GM08714 (cell line): Measurements from ENCODE around the gene DHFR.
"Not testable (repeated sequence)": the region's sequence is repeated elsewhere in the genome, so short reads cannot be mapped to it uniquely, and the experiment has no call there.

Experiments used
- H3K4me3 ChIP-seq: fragments of 200-500 bp; sonication (Bioruptor generic); 2 replicates; pipeline ENCODE4 v1.5.1; 2014; ENCODE audit warnings: mild to moderate bottlenecking, low read length, inconsistent platforms
- ZNF274 ChIP-seq: IDR thresholded peaks from 2 replicates; pipeline ENCODE4 v1.6.1; 2012; ENCODE audit warnings: mild to moderate bottlenecking, low read depth, low read length

The DHFR gene

DNA sequence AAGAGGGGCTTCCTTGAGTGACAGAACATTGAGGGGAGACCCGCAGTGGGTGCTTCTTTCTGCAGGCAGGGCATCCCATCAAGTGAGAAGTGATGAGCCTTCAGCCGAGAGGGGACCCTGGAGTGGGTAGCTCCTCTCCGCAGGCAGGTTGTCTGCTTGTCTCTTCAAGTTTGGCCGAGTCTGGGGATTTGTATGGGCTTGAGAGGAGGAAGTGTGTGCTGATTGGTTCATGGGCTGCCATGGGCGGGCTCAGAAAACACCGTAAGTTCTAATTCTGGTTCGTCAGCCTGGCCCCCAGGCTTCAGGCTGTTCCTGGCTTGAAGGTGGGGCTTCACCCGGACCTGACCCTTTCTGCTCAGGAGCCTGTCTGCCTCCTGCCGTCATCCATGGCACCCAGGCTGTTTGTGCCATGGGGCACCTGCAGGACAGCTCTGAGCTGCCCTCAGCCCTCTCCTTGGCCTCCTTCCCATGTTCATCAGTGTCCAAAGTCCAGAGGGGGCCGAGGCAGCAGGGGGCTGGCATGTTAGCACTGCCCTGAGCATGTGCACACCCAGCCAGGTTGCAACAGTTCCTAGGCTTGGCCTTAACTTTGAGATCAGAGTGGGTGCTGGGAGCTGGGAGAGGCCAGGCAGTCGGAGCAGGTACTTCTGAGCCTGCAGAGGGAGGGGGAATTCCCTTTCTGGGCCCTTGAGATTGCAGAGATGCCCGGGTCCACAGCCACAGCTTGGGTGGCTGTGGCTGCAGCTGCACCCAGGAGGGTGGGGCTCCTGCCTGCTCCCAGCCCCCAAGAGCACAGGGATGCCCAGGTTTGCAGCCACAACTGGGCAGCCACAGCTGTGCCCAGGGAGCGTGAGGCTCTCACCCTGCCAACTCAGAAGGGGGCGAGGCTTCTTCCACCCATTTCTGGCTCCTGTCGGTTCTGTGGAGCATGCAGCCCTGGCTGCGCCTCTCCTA lies 13.5 kb upstream of the DHFR start:
- H3K4me3 ChIP-seq = no peak overlapping the region
- no peak for TF ChIP-seq ZNF274

DNA sequence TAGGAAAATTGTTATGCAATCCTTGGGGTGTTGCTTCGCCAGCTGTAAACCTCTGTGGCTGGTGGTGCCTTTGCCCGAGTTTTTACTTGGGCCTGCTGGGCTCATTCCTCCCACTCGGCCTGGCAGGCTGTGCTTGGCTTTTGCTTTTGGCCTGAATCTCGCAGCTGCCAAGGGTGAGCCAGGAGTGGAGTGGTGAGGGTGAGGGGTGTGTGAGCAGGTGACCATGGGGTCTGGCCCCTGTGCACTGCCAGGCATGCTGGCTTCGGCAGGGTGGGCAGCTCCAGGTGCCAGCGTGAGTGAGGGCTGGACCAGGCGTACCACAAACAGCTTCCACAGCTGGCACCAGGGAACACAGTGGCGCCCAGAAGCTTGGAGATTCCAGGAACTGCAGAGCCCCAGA lies 12.6 kb upstream of the DHFR start:
- no peak for TF ChIP-seq ZNF274

DNA sequence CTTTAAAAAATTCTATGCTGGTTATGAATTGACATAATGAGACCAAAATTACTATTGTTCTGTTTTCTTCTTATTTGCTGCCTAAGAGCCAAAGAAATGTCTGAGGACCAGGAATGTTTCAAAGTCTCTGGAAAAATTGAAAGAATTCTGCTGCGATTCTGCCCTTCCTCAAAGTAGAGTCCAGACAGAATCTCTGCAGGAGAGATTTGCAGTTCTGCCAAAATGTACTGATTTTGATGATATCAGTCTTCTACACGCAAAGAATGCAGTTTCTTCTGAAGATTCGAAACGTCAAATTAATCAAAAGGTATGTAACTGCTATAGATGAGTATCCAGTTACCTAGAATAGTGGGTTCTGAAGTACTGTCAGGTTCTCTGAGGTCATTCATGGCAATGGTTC lies 10.3 kb upstream of the DHFR start:
- H3K4me3 ChIP-seq = no peak overlapping the region
- TF ChIP-seq ZNF274 = no peak

More for the DNA sequence above, 12.6 kb upstream of the DHFR start:
- no peak overlapping the region for H3K4me3 ChIP-seq

GRCh38 chr5:80662108-80662507 lies 7.3 kb upstream of the DHFR start:
- TF ChIP-seq ZNF274 = no peak
- H3K4me3 ChIP-seq = no peak overlapping the region

- H3K4me3 ChIP-seq = not testable (repeated sequence)
Measured at GRCh38 chr5:80660661-80661060, 5.9 kb upstream of the DHFR start.

GRCh38 chr5:80659106-80659505 lies 4.3 kb upstream of the DHFR start:
- no peak for TF ChIP-seq ZNF274
- no peak overlapping the region for H3K4me3 ChIP-seq

GRCh38 chr5:80656425-80656824 lies 1.6 kb upstream of the DHFR start:
- H3K4me3 ChIP-seq = no peak overlapping the region
- TF ChIP-seq ZNF274 = no peak

GRCh38 chr5:80655231-80655774 lies 520 bp upstream of the DHFR start:
- H3K4me3 ChIP-seq = peak overlapping the region; percentile 89
- no peak for TF ChIP-seq ZNF274

- no peak for TF ChIP-seq ZNF274
- peak overlapping the region; percentile 96 for H3K4me3 ChIP-seq
Measured at GRCh38 chr5:80654054-80654390, 761 bp downstream of the DHFR start.

DNA sequence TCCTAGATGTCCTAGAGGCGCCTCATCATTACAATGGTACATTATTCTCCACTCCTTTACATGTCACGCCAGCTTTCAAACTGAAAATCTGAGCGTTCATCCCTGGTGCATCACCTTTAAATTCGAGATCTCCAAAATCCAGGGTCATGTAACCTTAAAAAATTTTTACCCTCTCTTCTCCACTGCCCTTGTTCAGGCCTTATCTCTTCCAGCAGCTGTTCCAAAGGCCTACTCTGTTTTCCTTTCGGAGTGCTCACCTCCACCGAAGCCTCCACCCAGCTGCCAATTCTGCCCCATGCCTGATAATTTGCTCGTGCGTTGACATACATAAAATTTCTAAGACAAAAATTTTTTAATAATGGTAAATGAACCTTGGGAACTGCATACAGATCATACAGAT lies 1.3 kb downstream of the DHFR start:
- peak overlapping the region; percentile 96 for H3K4me3 ChIP-seq
- no peak for TF ChIP-seq ZNF274

GRCh38 chr5:80646926-80647325 lies 7.9 kb downstream of the DHFR start:
- no peak for TF ChIP-seq ZNF274

GRCh38 chr5:80644900-80645299 lies 9.9 kb downstream of the DHFR start:
- H3K4me3 ChIP-seq = no peak overlapping the region
- no peak for TF ChIP-seq ZNF274

More at GRCh38 chr5:80646926-80647325, 7.9 kb downstream of the DHFR start:
- H3K4me3 ChIP-seq = no peak overlapping the region

- TF ChIP-seq ZNF274 = no peak
- no peak overlapping the region for H3K4me3 ChIP-seq
Measured at GRCh38 chr5:80641353-80641752, 13.4 kb downstream of the DHFR start.

GRCh38 chr5:80634193-80634592 lies 20.6 kb downstream of the DHFR start:
- H3K4me3 ChIP-seq = no peak overlapping the region
- TF ChIP-seq ZNF274 = no peak

GRCh38 chr5:80632700-80633099 lies 22.1 kb downstream of the DHFR start:
- H3K4me3 ChIP-seq = no peak overlapping the region
- TF ChIP-seq ZNF274 = no peak
